Hepatocyte (in vitro differentiated cells): ENCODE measurements around the gene CUTA.

ENCODE experiments used
- EZH2 ChIP-seq: fragments of 200-600 bp; sonication (generic); IDR thresholded peaks from 2 replicates; pipeline ENCODE4 v1.6.1; 2016; ENCODE audit warnings: antibody characterized with exemption, mild to moderate bottlenecking, borderline replicate concordance
- TF ChIP-seq, protein P1 (sequence below): fragments of 200-600 bp; sonication (generic); IDR thresholded peaks from 2 replicates; pipeline ENCODE4 v1.5.1; 2016; ENCODE audit warnings: antibody characterized with exemption, mild to moderate bottlenecking; ENCODE audit not compliant: poor library complexity

GRCh38 chr6:33372526-33373123, 45.3 kb downstream of the CUTA start:
- TF ChIP-seq, protein P1, sequence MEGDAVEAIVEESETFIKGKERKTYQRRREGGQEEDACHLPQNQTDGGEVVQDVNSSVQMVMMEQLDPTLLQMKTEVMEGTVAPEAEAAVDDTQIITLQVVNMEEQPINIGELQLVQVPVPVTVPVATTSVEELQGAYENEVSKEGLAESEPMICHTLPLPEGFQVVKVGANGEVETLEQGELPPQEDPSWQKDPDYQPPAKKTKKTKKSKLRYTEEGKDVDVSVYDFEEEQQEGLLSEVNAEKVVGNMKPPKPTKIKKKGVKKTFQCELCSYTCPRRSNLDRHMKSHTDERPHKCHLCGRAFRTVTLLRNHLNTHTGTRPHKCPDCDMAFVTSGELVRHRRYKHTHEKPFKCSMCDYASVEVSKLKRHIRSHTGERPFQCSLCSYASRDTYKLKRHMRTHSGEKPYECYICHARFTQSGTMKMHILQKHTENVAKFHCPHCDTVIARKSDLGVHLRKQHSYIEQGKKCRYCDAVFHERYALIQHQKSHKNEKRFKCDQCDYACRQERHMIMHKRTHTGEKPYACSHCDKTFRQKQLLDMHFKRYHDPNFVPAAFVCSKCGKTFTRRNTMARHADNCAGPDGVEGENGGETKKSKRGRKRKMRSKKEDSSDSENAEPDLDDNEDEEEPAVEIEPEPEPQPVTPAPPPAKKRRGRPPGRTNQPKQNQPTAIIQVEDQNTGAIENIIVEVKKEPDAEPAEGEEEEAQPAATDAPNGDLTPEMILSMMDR, result no peak
- TF ChIP-seq EZH2, result no peak
